Middle frontal gyrus (tissue), 1 donor: Measurements from ENCODE around the gene SOX18.
"Not testable (repeated sequence)": the region's sequence is repeated elsewhere in the genome, so short reads cannot be mapped to it uniquely, and the experiment has no call there.

Experiments used
- DNase-seq: peaks from one replicate; pipeline ENCODE4 v3.0.0-alpha.2; 2015; ENCODE audit warnings: low spot score; ENCODE audit errors: extremely low spot score

Gene SOX18

DNA sequence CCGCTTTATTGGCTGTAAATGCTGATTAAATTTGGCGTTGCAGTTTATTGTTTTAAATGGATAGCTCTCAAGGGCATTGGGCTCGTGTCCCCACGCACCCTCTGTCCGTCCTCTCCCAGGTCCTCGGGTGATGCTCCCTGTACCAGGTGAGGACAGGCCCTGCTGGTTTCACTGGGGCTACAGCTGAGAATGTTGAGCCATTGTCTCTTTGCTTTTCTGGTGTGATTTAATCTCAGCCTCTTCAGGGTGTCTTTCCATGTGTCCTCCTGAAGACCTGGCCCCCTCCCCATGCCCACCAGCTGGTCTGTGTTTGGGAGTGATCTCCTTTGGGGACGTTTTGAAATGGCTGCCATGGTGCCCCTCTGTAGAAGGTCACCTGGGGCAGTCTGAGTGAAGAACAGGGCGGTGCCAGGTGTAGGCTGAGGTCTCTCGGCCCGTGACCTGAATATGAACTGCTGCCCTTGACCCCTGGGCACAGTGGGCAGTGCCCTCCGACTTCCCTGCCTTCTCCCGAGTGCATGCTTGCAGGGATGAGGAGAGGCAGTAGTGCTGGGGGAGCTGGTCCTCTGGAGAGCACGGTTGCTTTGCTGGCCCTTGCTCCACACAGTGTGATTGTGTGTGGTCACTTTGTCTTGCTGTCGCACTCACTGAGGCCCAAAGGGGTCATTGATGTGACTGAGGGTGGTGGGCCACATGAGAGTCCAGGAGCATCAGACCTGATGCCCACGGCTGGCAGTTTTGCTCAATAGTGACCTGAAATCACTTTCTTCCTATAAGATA is 25.9 kb downstream of the SOX18 start:
- DNase-seq: no peak

DNA sequence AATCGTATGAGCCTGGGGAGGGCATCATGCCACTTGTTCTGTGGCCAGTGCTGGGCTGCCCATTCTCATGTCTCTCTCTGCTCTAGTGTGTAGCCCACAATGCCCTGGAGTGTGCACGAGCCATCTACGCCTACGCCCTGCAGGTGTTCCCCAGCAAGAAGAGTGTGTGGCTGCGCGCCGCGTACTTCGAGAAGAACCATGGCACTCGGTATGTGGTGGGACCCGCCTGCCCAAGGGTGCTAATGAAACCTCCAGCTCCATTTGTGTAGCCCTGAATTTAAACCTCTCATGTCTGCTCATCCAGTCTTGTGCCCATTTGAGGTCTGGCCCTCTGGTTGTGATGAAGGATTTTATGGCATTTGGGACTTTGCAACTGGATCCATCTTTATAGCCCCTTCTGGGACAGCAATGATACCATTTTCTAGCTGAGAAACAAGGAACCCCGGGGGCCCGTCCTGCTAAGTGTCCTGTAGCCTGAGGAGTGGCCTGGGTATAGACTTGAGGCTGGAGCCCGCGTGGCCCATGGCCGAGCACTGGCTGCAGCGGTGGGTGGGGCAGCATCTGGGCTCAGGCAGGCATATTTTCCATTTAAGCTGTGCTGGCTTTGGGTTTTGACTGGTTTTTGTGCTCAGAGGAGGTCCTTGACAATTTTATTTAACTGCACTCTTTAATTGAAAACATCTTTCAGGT is 26.6 kb downstream of the SOX18 start:
- no peak for DNase-seq

GRCh38 chr20:64021124-64021975 is 28.1 kb downstream of the SOX18 start:
- DNase-seq: no peak

DNA sequence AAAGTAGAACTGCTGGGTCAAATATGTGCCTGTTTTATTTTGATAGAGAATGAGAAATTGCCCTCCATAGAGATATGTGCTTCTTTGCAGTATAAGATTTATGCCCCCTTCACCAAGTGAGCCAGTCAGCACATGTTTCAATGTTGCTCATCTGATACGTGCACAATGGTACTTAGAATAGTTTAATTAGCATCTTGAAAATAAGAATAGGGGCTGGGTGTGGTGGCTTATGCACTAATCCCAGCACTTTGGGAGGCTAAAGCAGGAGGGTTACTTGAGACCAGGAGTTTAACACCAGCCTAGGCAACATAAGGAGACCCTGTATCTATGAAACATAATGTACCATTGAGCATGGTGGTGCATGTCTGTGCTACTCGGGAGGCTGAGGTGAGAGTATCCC is 33.8 kb downstream of the SOX18 start:
- DNase-seq: no peak

- not testable (repeated sequence) for DNase-seq
Observed at GRCh38 chr20:64012385-64013154, 36.9 kb downstream of the SOX18 start.

DNA sequence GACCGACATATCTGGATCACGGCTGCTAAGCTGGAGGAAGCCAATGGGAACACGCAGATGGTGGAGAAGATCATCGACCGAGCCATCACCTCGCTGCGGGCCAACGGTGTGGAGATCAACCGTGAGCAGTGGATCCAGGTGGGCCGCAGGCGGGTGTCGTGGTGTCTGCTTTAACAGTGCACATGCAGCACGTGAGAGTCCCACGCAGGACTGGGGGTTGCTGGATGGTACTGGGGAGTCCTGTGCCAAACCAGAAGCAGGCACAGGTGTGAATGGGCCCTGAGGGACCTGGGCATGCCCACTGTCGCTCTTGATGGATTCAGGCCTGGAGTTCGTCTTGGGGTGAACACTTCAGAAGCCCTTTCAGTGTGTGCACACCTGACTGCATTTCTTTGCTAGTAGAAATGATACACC is 38.1 kb downstream of the SOX18 start:
- DNase-seq: no peak

DNA sequence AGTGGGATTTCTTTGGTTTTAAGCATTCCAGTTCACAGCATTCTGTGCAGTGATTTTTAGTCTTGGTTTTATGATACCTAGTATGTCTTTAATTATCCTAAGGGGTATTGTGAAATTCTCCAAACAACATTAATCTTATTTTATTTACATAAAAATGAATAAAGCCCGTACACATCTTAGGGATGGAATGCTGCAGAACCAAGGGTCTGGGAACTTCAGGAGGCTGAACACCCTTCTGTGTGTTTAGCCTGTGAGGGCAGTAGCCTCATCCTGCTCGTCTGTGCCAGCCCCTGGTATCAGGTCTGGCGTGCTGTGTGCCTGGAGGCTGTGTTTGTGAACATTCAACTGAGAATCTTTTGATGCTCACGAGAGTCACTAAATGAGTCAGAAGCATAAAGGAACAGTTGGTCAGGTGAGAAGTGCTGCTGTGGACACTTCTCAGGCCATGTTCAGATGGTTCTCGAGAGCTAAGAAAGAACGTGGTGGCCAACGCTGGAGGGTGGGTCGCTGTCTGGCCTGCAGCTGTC is 38.7 kb downstream of the SOX18 start:
- DNase-seq: no peak

GRCh38 chr20:64009811-64010387 is 39.5 kb downstream of the SOX18 start:
- DNase-seq: no peak

GRCh38 chr20:64006902-64007301 is 42.5 kb downstream of the SOX18 start:
- no peak for DNase-seq

- DNase-seq: no peak
Observed at GRCh38 chr20:64006490-64006889, 42.9 kb downstream of the SOX18 start.

GRCh38 chr20:64005394-64005793 is 44.0 kb downstream of the SOX18 start:
- DNase-seq: no peak

GRCh38 chr20:64003960-64004725 is 45.3 kb downstream of the SOX18 start:
- no peak for DNase-seq

DNA sequence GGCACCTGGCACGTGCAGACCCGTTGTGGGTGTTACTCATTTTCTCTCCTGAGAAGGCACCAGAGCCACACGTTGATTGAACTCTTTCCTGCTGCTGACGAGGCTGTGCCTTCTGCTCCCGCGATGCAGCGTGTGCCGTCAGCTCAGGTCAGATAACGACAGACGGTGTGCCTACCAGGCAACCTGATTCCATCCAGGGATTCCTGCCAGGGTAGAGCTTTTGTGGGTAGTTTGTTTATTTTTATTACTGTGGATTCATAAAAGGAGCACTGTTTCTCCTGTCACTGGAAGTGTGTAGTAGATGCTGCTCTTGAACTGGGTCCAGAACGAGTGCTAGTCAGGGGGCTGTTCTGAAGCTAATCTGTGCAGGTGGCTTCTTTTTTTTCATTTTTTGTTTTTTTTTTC is 47.8 kb downstream of the SOX18 start:
- no peak for DNase-seq

DNA sequence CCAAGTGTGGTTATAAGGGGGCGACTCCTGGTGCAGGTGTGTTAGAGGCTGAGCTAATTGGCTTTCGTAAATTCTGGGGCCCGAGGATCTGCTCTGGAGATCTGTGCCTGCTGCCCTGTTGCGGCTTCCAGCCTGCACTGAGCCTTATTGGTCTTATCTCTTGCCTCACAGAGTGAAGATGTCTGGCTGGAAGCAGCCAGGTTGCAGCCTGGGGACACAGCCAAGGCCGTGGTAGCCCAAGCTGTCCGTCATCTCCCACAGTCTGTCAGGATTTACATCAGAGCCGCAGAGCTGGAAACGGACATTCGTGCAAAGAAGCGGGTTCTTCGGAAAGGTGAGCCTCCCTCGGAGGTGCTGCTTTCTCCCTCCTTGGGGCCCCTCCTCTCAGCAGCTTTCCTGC is 48.5 kb downstream of the SOX18 start:
- DNase-seq: no peak
